Left lobe of liver (tissue), 2 donors: ENCODE measurements around the gene TTBK2. TPM values are rescaled to one million over a fixed set of nuclear protein-coding genes. Genes with fewer than 3 reads are reported as not detected.
"Not testable (repeated sequence)": the region's sequence is repeated elsewhere in the genome, so short reads cannot be mapped to it uniquely, and the experiment has no call there.

Source experiments
- ATAC-seq: fragments of 200-7000 bp; cut with Tn5 transposase; one replicate; pipeline ENCODE4 v1.9.1; 2020; ENCODE audit warnings: mild to moderate bottlenecking, moderate library complexity
- DNase-seq: peaks from one replicate; pipeline ENCODE4 v3.0.0-alpha.2; 2020; ENCODE audit warnings: low spot score
- total RNA-seq: library from RNA; stranded (reverse); gene quantifications from one replicate; pipeline ENCODE4 v1.2.1, GENCODE V29; 2021
- donor health status: DM: no; HTN: no; CAD: no; lungs with moderate emphysema.
- donor health status: DM: no; HTN: yes; CAD: no.

Gene TTBK2
- total RNA-seq, 1 donor from 2014 or later = 6.6 TPM

GRCh38 chr15:42772144-42772543 is 148.4 kb downstream of the TTBK2 start:
- ATAC-seq = peak; percentile 11
- DNase-seq = no peak

GRCh38 chr15:42766109-42766508 is 154.5 kb downstream of the TTBK2 start:
- DNase-seq, ATAC-seq: not testable (repeated sequence)

GRCh38 chr15:42764154-42764731 is 156.3 kb downstream of the TTBK2 start:
- DNase-seq, ATAC-seq: not testable (repeated sequence)

- DNase-seq, ATAC-seq: not testable (repeated sequence)
These were observed 158.8 kb downstream of the TTBK2 start for GRCh38 chr15:42761813-42762212.

- DNase-seq = no peak
- ATAC-seq = no peak
These were observed 159.8 kb downstream of the TTBK2 start for GRCh38 chr15:42760759-42761158.

- no peak for DNase-seq
- no peak for ATAC-seq
These were observed 161.5 kb downstream of the TTBK2 start for GRCh38 chr15:42759093-42759492.

GRCh38 chr15:42750306-42750705 is 170.3 kb downstream of the TTBK2 start:
- ATAC-seq (no peak), DNase-seq (no peak)

- ATAC-seq (no peak), DNase-seq (no peak)
These were observed 171.3 kb downstream of the TTBK2 start for GRCh38 chr15:42749266-42749665.

GRCh38 chr15:42744195-42744594 is 176.4 kb downstream of the TTBK2 start:
- DNase-seq (no peak), ATAC-seq (peak; percentile 80)

- no peak for DNase-seq
- ATAC-seq = no peak
These were observed 178.4 kb downstream of the TTBK2 start for GRCh38 chr15:42742149-42742548.

GRCh38 chr15:42741710-42742109 is 178.9 kb downstream of the TTBK2 start:
- DNase-seq = no peak

GRCh38 chr15:42737529-42738328 is 182.8 kb downstream of the TTBK2 start:
- ATAC-seq = peak; percentile 2

More at GRCh38 chr15:42741710-42742109, 178.9 kb downstream of the TTBK2 start:
- ATAC-seq = no peak

GRCh38 chr15:42736793-42737528 is 183.6 kb downstream of the TTBK2 start, which contains the start of gene CDAN1:
CDAN1 (minus strand) TSS chr15:42737128; CDS start chr15:42737102, 26 bp downstream.
- ATAC-seq = peak; percentile 98
- peak; percentile 96 for DNase-seq

More at GRCh38 chr15:42737529-42738328, 182.8 kb downstream of the TTBK2 start:
- DNase-seq = no peak

- DNase-seq (no peak), ATAC-seq (peak; percentile 43)
These were observed 184.3 kb downstream of the TTBK2 start for GRCh38 chr15:42736178-42736792.

GRCh38 chr15:42735382-42736165 is 185.0 kb downstream of the TTBK2 start:
- no peak for ATAC-seq
- no peak for DNase-seq

- ATAC-seq (no peak), DNase-seq (no peak)
These were observed 186.4 kb downstream of the TTBK2 start for GRCh38 chr15:42734076-42734672.

- DNase-seq (no peak), ATAC-seq (no peak)
These were observed 187.6 kb downstream of the TTBK2 start for GRCh38 chr15:42733027-42733426.

GRCh38 chr15:42732095-42732827 is 188.3 kb downstream of the TTBK2 start:
- DNase-seq = no peak
- ATAC-seq = no peak

- no peak for DNase-seq
These were observed 189.1 kb downstream of the TTBK2 start for GRCh38 chr15:42731461-42731860.

More at GRCh38 chr15:42731461-42731860, 189.1 kb downstream of the TTBK2 start:
- no peak for ATAC-seq
